HCT116 (cell line): Measurements from ENCODE around the gene CHST15.

Source experiments
- CTCF ChIP-seq, 3 experiments: fragments of 200-600 bp in 1 of 3; sonication (generic) in 1 of 3; IDR thresholded peaks in 2 of 3; conservative IDR thresholded peaks in 1 of 3; 2 replicates each; pipeline ENCODE4 v1.5.1; 2012 to 2017; ENCODE audit warnings: low read depth in 2 of 3, low read length in 2 of 3, antibody characterized with exemption in 1 of 3, borderline replicate concordance in 1 of 3, control low read depth in 1 of 3, mild to moderate bottlenecking in 1 of 3, mixed read lengths in 1 of 3, mixed run types in 1 of 3, moderate library complexity in 1 of 3; ENCODE audit not compliant: insufficient read depth in 1 of 3
- EZH2 ChIP-seq: fragments of 200-600 bp; sonication (generic); IDR thresholded peaks from 2 replicates; pipeline ENCODE4 v1.6.1; 2017; ENCODE audit warnings: antibody characterized with exemption, mixed run types

- TF ChIP-seq CTCF (IDR thresholded peaks at IDR 0.05 in 2 of 3, conservative IDR thresholded peaks at IDR 0.05 in 1 of 3; ENCODE audit: borderline replicate concordance in 1 of 3, insufficient read depth in 1 of 3, low read depth in 2 of 3, low read length in 2 of 3) (no peak), EZH2 (no peak)
Measured at GRCh38 chr10:124105045-124105444, 11.6 kb upstream of the CHST15 start.
